Muscle of back (tissue), 11 donors: ENCODE measurements around the gene IFITM2. TPM values are rescaled to one million over a fixed set of nuclear protein-coding genes. Genes with fewer than 3 reads are reported as not detected.
"Not testable (repeated sequence)": the region's sequence is repeated elsewhere in the genome, so short reads cannot be mapped to it uniquely, and the experiment has no call there.

Experiments
- DNase-seq, 3 donors: peaks; one replicate each; pipeline versions ENCODE4 v3.0.0 to v3.0.0-alpha.2; 2013
- polyA plus RNA-seq, 10 donors: library from polyadenylated mRNA; unstranded; fragments of 120-200 nt; gene quantifications; one replicate each; pipeline ENCODE4 v1.2.1, GENCODE V29; 2013; ENCODE audit not compliant: insufficient read length in 10 of 10

Gene IFITM2
- polyA plus RNA-seq, 10 donors: 53.8 to 138 (median 86.2) TPM

- DNase-seq: peak in 1 of 3 donors; percentile 58
These were observed 11.7 kb downstream of the IFITM2 start for GRCh38 chr11:319121-319887.

- peak in 1 of 3 donors; percentile 54 for DNase-seq
These were observed 12.3 kb downstream of the IFITM2 start for GRCh38 chr11:319888-320273.

GRCh38 chr11:324156-324555 is 16.5 kb downstream of the IFITM2 start:
- DNase-seq: no peak

GRCh38 chr11:324593-325517 is 17.2 kb downstream of the IFITM2 start:
- DNase-seq: peak in 1 of 3 donors; percentile 72

GRCh38 chr11:325796-326591 is 18.4 kb downstream of the IFITM2 start:
- no peak for DNase-seq

- no peak for DNase-seq
These were observed 18.9 kb downstream of the IFITM2 start for GRCh38 chr11:326592-326841.

GRCh38 chr11:326842-327580 is 19.4 kb downstream of the IFITM2 start:
- DNase-seq: peak in 2 of 3 donors; percentile 66 to 82

GRCh38 chr11:327581-327923 is 19.9 kb downstream of the IFITM2 start:
- DNase-seq: no peak

- DNase-seq: no peak
These were observed 20.4 kb downstream of the IFITM2 start for GRCh38 chr11:328012-328411.

- DNase-seq: not testable (repeated sequence)
These were observed 21.0 kb downstream of the IFITM2 start for GRCh38 chr11:328516-329100.

GRCh38 chr11:329886-330253 is 22.3 kb downstream of the IFITM2 start:
- no peak for DNase-seq

GRCh38 chr11:330307-330693 is 22.7 kb downstream of the IFITM2 start:
- DNase-seq: no peak

- DNase-seq: no peak
These were observed 23.2 kb downstream of the IFITM2 start for GRCh38 chr11:330694-331357.

- no peak for DNase-seq
These were observed 23.9 kb downstream of the IFITM2 start for GRCh38 chr11:331358-332060.

- no peak for DNase-seq
These were observed 25.2 kb downstream of the IFITM2 start for GRCh38 chr11:332651-333480.

- not testable (repeated sequence) for DNase-seq
These were observed 26.1 kb downstream of the IFITM2 start for GRCh38 chr11:333616-334263.

GRCh38 chr11:334264-334994 is 26.8 kb downstream of the IFITM2 start:
- DNase-seq: peak in 1 of 3 donors; percentile 77
